ENCODE results near the gene TAMALIN. TPM values are rescaled to one million over a fixed set of nuclear protein-coding genes. Genes with fewer than 3 reads are reported as not detected.

The TAMALIN gene
- total RNA-seq, 4 donors from 2014 or later, result 11.5 to 14.5 (median 12.5) TPM

- H3K4me3 ChIP-seq, result no peak overlapping the region
- no CpG with 5 or more reads among the region's 10 CpGs for WGBS
- H3K27ac ChIP-seq, result no peak overlapping the region
- TF ChIP-seq EP300 (IDR thresholded peaks at IDR 0.05), result no peak
- no peak for TF ChIP-seq POLR2A (IDR thresholded peaks at IDR 0.05)
- TF ChIP-seq, protein P1, sequence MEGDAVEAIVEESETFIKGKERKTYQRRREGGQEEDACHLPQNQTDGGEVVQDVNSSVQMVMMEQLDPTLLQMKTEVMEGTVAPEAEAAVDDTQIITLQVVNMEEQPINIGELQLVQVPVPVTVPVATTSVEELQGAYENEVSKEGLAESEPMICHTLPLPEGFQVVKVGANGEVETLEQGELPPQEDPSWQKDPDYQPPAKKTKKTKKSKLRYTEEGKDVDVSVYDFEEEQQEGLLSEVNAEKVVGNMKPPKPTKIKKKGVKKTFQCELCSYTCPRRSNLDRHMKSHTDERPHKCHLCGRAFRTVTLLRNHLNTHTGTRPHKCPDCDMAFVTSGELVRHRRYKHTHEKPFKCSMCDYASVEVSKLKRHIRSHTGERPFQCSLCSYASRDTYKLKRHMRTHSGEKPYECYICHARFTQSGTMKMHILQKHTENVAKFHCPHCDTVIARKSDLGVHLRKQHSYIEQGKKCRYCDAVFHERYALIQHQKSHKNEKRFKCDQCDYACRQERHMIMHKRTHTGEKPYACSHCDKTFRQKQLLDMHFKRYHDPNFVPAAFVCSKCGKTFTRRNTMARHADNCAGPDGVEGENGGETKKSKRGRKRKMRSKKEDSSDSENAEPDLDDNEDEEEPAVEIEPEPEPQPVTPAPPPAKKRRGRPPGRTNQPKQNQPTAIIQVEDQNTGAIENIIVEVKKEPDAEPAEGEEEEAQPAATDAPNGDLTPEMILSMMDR (IDR thresholded peaks at IDR 0.05), result no peak
- no peak for TF ChIP-seq POLR2AphosphoS5 (IDR thresholded peaks at IDR 0.05)
- H3K27me3 ChIP-seq, result no peaks in the 10 kb centered on the region
- H3K4me1 ChIP-seq, result peaks cover 23% of the 10 kb centered on the region
- no peak for DNase-seq (ENCODE audit: low spot score in 2 of 2)
- no peaks in the 10 kb centered on the region for H3K9me3 ChIP-seq
- peaks cover 29% of the 10 kb centered on the region for H3K36me3 ChIP-seq
Measured at GRCh38 chr12:52015532-52016041, 8.8 kb downstream of the TAMALIN start.

DNA sequence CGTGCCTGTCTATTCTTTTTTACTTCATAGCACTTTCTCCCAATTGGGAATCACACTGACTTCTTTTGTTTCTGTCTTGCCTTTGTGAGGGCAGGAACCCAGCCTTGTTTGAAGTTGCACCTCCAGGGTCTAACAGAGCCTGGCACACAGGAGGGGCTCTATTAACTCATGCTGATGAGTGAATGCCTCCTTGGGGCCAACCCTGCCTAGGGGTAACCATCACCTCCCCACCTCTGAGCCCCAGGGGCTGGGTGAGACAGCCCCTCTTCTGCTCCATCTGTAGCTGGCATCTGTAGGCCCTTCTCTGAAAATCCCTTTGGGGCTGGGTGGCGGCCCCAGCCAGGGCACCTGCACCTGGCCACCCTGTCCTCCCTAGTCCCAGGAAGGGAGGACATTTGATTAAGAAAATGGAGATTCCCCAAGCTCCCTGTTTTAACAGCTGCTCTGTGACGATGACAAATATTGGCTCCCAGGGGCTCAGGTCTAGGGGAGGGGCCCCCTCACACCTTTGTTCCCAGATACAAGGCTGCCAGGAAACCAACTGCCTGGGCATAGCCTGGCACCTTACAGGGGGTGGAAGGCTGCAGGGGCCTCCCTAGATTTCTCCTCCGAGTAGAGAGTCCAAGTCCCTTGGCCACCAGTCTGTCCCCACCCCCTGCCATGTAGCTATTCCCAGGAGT is 11.8 kb downstream of the TAMALIN start:
- Histone ChIP-seq H3K4me1 (peaks cover 23% of the 10 kb centered on the region), H3K36me3 (peaks cover 19% of the 10 kb centered on the region), H3K4me3 (no peak overlapping the region), H3K27ac (no peak overlapping the region), H3K9me3 (no peaks in the 10 kb centered on the region), H3K27me3 (no peaks in the 10 kb centered on the region)
- WGBS, result 67% methylated on average over 3 of the region's 4 CpGs
- TF ChIP-seq EP300 (IDR thresholded peaks at IDR 0.05) (no peak), POLR2AphosphoS5 (IDR thresholded peaks at IDR 0.05) (no peak), POLR2A (IDR thresholded peaks at IDR 0.05) (no peak)
- TF ChIP-seq, protein P1 (IDR thresholded peaks at IDR 0.05), result no peak
- no peak for DNase-seq (ENCODE audit: low spot score in 2 of 2)

DNA sequence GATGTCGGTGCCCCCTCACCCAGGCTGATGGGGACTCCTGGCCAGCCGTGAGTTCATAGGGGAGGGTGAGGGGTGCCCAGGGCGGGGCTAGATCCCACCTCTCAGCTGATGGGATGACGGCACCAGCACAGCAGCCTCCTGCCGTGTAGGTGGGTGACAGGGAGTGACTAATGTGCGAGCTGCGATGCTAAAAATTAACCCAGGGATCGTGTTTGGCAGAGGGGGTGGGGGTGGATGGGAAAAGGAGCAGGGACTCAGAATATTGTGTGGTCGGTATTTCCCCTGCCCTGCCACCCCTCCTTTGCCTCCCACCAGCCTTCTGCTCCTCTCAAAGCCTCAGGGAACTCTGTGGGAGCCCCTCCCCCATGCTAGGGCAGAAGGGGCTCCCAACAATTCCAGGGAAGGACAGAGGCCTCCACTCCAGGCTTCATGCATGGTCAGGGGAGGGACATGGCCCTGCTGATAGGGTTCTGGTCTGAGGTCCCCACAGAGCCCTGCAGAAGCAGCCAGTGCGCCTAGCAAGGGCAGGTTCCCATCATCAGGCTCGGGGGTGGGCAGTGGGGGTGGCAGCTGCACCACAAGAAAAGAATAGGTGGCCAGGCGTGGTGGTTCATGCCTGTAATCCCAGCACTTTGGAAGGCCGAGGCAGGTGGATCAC is 12.5 kb downstream of the TAMALIN start:
- no peaks in the 10 kb centered on the region for H3K27me3 ChIP-seq
- no peaks in the 10 kb centered on the region for H3K9me3 ChIP-seq
- peaks cover 12% of the 10 kb centered on the region for H3K36me3 ChIP-seq
- no peak overlapping the region for H3K4me3 ChIP-seq
- 82% methylated on average over 9 of the region's 13 CpGs for WGBS
- peaks cover 30% of the 10 kb centered on the region for H3K4me1 ChIP-seq
- TF ChIP-seq POLR2A (IDR thresholded peaks at IDR 0.05), result no peak
- no peak overlapping the region for H3K27ac ChIP-seq
- no peak for DNase-seq (ENCODE audit: low spot score in 2 of 2)

GRCh38 chr12:52020539-52021336 is 14.0 kb downstream of the TAMALIN start:
- Histone ChIP-seq H3K4me3 (no peak overlapping the region), H3K9me3 (no peaks in the 10 kb centered on the region), H3K4me1 (peaks cover 36% of the 10 kb centered on the region), H3K27me3 (no peaks in the 10 kb centered on the region), H3K36me3 (peaks cover under 1% of the 10 kb centered on the region), H3K27ac (no peak overlapping the region)
- no peak for TF ChIP-seq POLR2AphosphoS5 (IDR thresholded peaks at IDR 0.05)
- TF ChIP-seq, protein P1 (IDR thresholded peaks at IDR 0.05), result peak; percentile 34 to 59
- WGBS, result 43% methylated on average over 9 of the region's 9 CpGs
- DNase-seq (ENCODE audit: low spot score in 2 of 2), result peak in 1 of 2 donors; percentile 74

- DNase-seq (ENCODE audit: low spot score in 2 of 2), result no peak
- TF ChIP-seq EP300 (IDR thresholded peaks at IDR 0.05), result no peak
- TF ChIP-seq POLR2AphosphoS5 (IDR thresholded peaks at IDR 0.05), result no peak
- TF ChIP-seq POLR2A (IDR thresholded peaks at IDR 0.05), result no peak
- TF ChIP-seq, protein P1 (IDR thresholded peaks at IDR 0.05), result no peak
- Histone ChIP-seq H3K27ac (no peak overlapping the region), H3K27me3 (no peaks in the 10 kb centered on the region), H3K4me3 (peak overlapping the region; percentile 50), H3K9me3 (no peaks in the 10 kb centered on the region), H3K36me3 (no peaks in the 10 kb centered on the region), H3K4me1 (peaks cover 39% of the 10 kb centered on the region)
- WGBS, result 27% methylated on average over 14 of the region's 14 CpGs
Measured at GRCh38 chr12:52022841-52023181, 16.1 kb downstream of the TAMALIN start.

Data from suprapubic skin (tissue), 4 donors.